ENCODE data around the gene RAB11FIP2.

DNA sequence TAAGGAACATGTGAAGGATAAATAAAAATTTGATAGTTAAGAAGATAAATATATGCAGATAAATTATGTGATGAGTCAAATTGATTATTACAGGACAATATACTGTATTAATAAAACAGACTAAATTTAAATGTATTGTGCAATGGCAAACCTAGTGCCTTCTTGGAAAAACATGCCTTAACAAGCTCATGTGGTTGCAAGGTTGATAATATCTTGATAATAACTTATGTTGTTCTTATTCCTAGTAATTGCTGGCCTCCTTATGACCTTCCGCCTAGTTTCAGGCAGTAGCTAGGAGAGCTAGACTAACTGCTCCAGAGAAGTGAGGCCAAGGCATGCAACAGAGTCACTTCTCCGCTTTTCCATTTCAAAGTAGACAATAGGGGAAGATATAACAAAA, 7.6 kb upstream of the RAB11FIP2 start:
- TF ChIP-seq ZNF274 (IDR thresholded peaks at IDR 0.05; ENCODE audit: low read depth, low read length) (no peak), YY1 (IDR thresholded peaks at IDR 0.05; ENCODE audit: insufficient read depth, insufficient read length) (no peak)

Measured in NT2/D1 (cell line).